NT2/D1 (cell line): ENCODE data around the gene NEB.

Experiments
- SUZ12 ChIP-seq: IDR thresholded peaks from 2 replicates; pipeline ENCODE4 v1.6.1; 2011; ENCODE audit not compliant: insufficient read length, insufficient read depth; ENCODE audit errors: extremely low read depth
- YY1 ChIP-seq: IDR thresholded peaks from 2 replicates; pipeline ENCODE4 v1.6.1; 2011; ENCODE audit not compliant: insufficient read length, insufficient read depth

DNA sequence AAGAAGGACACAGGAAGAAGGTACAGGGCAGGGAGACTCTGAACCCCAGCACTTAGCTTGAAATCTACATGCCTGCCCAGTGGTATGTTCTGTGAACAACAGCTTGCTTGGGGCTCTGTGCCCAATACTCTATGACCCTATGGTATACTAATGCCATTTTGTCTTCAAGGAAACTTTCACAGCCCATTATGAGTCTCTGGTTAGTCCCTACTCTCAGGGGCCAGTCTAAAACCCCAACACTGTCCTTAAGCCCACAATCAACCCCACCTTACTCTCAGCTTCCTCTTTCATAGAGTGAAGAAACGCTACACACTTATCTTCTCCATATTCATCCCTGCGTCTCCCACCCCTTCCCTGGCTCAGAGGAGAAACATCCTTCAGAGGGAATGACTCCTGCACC, 16.0 kb downstream of the NEB start:
- TF ChIP-seq YY1 (no peak), SUZ12 (no peak)
